Omental fat pad (tissue), 4 donors: ENCODE measurements around the gene ARHGEF10L. TPM values are rescaled to one million over a fixed set of nuclear protein-coding genes. Genes with fewer than 3 reads are reported as not detected.

Experiments used
- ATAC-seq: fragments of 150-250 bp; one replicate; pipeline ENCODE4 v1.9.1; 2016; ENCODE audit warnings: mild to moderate bottlenecking, moderate library complexity; ENCODE audit not compliant: low FRiP score
- DNase-seq: peaks from one replicate; pipeline ENCODE4 v3.0.0-alpha.2; 2019; ENCODE audit warnings: low spot score
- total RNA-seq, 4 donors: library from RNA; depleted of rRNA; stranded (reverse); fragments of >200 nt; gene quantifications; one replicate each; pipeline ENCODE4 v1.1.0, GENCODE V29; 2016
- TF ChIP-seq, protein P1 (sequence below), 3 donors: fragments of 450-650 bp; IDR thresholded peaks; one replicate each; pipeline ENCODE4 v1.5.1; 2016 to 2017; ENCODE audit warnings: antibody characterized with exemption in 3 of 3, mild to moderate bottlenecking in 3 of 3, moderate library complexity in 2 of 3

ARHGEF10L gene
- total RNA-seq, 4 donors from 2014 or later = 17.3 to 59.0 (median 39.9) TPM

DNA sequence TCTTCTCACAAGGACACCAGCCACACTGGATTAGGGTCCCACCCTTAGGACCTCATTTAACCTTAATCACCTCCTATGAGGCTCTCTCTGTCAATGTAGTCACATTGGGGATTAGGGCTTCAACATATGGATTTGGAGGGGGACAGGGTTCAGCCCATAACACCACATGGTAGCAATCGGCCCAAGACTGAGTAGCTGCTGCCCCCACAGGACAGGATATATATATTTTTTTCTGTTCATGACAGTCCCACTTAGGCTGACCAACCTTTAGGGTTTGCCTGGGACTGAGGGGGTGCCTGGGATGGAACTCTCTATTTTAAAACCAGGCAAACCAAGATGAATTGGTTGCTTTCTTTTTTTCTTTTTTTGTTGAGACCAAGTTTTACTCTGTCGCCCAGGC, 207.4 kb downstream of the ARHGEF10L start:
- ATAC-seq = no peak
- no peak for DNase-seq
- TF ChIP-seq, protein P1, sequence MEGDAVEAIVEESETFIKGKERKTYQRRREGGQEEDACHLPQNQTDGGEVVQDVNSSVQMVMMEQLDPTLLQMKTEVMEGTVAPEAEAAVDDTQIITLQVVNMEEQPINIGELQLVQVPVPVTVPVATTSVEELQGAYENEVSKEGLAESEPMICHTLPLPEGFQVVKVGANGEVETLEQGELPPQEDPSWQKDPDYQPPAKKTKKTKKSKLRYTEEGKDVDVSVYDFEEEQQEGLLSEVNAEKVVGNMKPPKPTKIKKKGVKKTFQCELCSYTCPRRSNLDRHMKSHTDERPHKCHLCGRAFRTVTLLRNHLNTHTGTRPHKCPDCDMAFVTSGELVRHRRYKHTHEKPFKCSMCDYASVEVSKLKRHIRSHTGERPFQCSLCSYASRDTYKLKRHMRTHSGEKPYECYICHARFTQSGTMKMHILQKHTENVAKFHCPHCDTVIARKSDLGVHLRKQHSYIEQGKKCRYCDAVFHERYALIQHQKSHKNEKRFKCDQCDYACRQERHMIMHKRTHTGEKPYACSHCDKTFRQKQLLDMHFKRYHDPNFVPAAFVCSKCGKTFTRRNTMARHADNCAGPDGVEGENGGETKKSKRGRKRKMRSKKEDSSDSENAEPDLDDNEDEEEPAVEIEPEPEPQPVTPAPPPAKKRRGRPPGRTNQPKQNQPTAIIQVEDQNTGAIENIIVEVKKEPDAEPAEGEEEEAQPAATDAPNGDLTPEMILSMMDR (IDR thresholded peaks at IDR 0.05) = no peak

Other genes with a start within 250 kb of the ARHGEF10L start
- gene PADI4, start 231.5 kb upstream of the ARHGEF10L start, total RNA-seq = 10 to 100 TPM in 1 of 4 donors, 1 to 10 TPM in 2, under 1 TPM in 1; 0.56 to 16.1 (median 2.2) TPM
- gene PADI6, start 167.5 kb upstream of the ARHGEF10L start, total RNA-seq = not detected
- gene RCC2, start 100.0 kb upstream of the ARHGEF10L start, total RNA-seq = 10 to 100 TPM; 20.9 to 44.4 (median 26.6) TPM
- gene ACTL8, start 215.6 kb downstream of the ARHGEF10L start, total RNA-seq = not detected